Tibial nerve (tissue), 4 donors: ENCODE data around the gene DLG5. TPM values are rescaled to one million over a fixed set of nuclear protein-coding genes. Genes with fewer than 3 reads are reported as not detected.

ENCODE experiments used
- DNase-seq, 2 donors: peaks; one replicate each; pipeline ENCODE4 v3.0.0-alpha.2; 2019; ENCODE audit warnings: low spot score in 2 of 2
- H3K27ac ChIP-seq, 4 donors: fragments of 200-600 bp; sonication (generic) in 3 of 4; one replicate each; pipeline ENCODE4 v1.5.1; 2017 to 2019; ENCODE audit warnings: mild to moderate bottlenecking in 1 of 4
- H3K27me3 ChIP-seq, 2 donors: fragments of 200-600 bp; sonication (generic) in 1 of 2; one replicate each; pipeline versions ENCODE4 v1.5.1 to v1.6.0; 2017 to 2019
- H3K36me3 ChIP-seq, 3 donors: fragments of 200-600 bp; sonication (generic); one replicate each; pipeline ENCODE4 v1.5.1; 2018 to 2019
- H3K4me1 ChIP-seq, 4 donors: fragments of 200-600 bp; sonication (generic) in 3 of 4; one replicate each; pipeline ENCODE4 v1.5.1; 2017 to 2019
- H3K4me3 ChIP-seq, 4 donors: fragments of 200-600 bp; sonication (generic) in 3 of 4; one replicate each; pipeline ENCODE4 v1.5.1; 2017 to 2019; ENCODE audit warnings: mild to moderate bottlenecking in 1 of 4, moderate library complexity in 1 of 4
- H3K9me3 ChIP-seq, 4 donors: fragments of 200-600 bp; sonication (generic) in 3 of 4; one replicate each; pipeline ENCODE4 v1.5.1; 2017 to 2019
- EP300 ChIP-seq, 2 donors: sonication (generic); formaldehyde crosslinking; IDR thresholded peaks; one replicate each; pipeline ENCODE4 v1.6.1; 2017; ENCODE audit warnings: antibody characterized with exemption in 2 of 2, mild to moderate bottlenecking in 1 of 2
- POLR2A ChIP-seq, 2 donors: fragments of 450-650 bp; IDR thresholded peaks; one replicate each; pipeline ENCODE4 v1.6.1; 2017; ENCODE audit warnings: antibody characterized with exemption in 2 of 2, mild to moderate bottlenecking in 2 of 2, moderate library complexity in 2 of 2
- WGBS, 2 donors: methylation state at CpG; one replicate each; pipeline ENCODE4 v1.1.5; 2018; 5-methylcytosine and 5-hydroxymethylcytosine counted together
- total RNA-seq, 4 donors: library from RNA; depleted of rRNA; stranded (reverse); fragments of >200 nt; gene quantifications; one replicate each; pipeline ENCODE4 v1.1.0, GENCODE V29; 2016
- TF ChIP-seq, protein P1 (sequence below), 5 experiments: fragments of 200-600 bp in 3 of 5; fragments of 450-650 bp in 2 of 5; sonication (generic) in 3 of 5; IDR thresholded peaks; one replicate each; pipeline ENCODE4 v1.5.1; 2016 to 2019; ENCODE audit warnings: antibody characterized with exemption in 5 of 5, mild to moderate bottlenecking in 3 of 5, moderate library complexity in 2 of 5

The DLG5 gene
- total RNA-seq, 4 donors from 2014 or later = 33.0 to 47.7 (median 40.8) TPM

DNA sequence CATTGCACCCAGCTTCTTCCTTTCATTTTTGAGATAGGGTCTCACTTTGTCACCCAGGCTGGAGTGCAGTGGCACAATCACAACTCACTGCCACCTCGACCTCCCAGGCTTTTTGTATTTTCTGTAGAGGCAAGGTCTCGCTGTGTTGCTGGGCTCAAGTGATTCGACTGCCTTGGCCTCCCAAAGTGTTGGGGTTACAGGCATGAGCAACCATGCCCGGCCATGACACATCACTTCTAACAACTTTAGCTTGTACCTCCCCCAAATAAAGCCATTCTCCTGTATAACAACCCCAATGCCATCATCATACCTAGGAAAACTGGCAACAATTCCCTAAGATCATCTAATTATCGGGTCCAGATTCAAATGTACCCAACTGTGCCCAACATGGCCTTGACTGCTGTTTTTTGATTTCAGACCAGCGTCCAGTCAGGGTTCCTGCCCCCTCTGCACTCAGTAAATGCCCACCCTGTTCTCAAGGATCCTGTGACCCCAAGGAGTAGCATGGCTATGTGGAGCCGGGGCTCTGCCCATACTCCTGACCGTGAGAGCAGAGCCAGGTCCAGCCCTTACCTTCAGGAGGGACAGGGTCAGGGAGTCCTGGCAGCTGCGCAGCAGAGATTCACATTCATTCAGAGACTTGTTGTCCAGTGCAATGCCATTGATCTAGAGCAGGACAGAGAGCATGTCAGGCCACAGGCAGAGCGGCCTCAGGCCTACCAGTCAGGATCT is 102.6 kb downstream of the DLG5 start:
- H3K27ac ChIP-seq = no peak overlapping the region
- no peaks in the 10 kb centered on the region for H3K27me3 ChIP-seq
- 89 to 93% methylated on average over 10 of the region's 10 CpGs for WGBS, 2 donors
- DNase-seq = no peak
- no peaks in the 10 kb centered on the region for H3K4me1 ChIP-seq
- H3K36me3 ChIP-seq = peaks cover 0 to 93% (median 3%) of the 10 kb centered on the region in 3 donors
- no peak overlapping the region for H3K4me3 ChIP-seq
- TF ChIP-seq, protein P1, sequence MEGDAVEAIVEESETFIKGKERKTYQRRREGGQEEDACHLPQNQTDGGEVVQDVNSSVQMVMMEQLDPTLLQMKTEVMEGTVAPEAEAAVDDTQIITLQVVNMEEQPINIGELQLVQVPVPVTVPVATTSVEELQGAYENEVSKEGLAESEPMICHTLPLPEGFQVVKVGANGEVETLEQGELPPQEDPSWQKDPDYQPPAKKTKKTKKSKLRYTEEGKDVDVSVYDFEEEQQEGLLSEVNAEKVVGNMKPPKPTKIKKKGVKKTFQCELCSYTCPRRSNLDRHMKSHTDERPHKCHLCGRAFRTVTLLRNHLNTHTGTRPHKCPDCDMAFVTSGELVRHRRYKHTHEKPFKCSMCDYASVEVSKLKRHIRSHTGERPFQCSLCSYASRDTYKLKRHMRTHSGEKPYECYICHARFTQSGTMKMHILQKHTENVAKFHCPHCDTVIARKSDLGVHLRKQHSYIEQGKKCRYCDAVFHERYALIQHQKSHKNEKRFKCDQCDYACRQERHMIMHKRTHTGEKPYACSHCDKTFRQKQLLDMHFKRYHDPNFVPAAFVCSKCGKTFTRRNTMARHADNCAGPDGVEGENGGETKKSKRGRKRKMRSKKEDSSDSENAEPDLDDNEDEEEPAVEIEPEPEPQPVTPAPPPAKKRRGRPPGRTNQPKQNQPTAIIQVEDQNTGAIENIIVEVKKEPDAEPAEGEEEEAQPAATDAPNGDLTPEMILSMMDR (IDR thresholded peaks at IDR 0.05) = no peak
- TF ChIP-seq EP300 (IDR thresholded peaks at IDR 0.05) = no peak
- TF ChIP-seq POLR2A (IDR thresholded peaks at IDR 0.05) = no peak
- H3K9me3 ChIP-seq = no peaks in the 10 kb centered on the region

DNA sequence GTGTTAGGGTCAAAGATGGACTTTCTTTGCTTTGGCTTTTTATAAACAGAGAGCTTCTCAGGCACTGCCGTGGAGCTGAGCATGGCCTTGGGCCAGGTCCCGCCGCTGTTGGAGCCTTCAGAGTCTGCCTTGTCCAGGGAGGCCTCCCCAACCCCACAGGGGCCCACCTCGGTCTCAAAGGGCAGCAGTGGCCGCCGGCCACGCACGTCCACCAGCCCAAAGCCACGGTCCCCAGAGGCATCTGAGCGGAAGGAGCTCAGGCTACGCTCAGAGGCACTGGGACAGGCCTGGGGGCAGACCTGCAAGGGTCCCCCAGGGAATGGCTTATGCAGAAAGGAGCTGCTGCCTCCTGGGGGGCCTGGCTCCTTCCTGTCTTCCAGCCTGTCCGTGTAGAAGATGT is 105.0 kb downstream of the DLG5 start:
- no peaks in the 10 kb centered on the region for H3K9me3 ChIP-seq
- H3K36me3 ChIP-seq = peaks cover 0 to 93% (median 12%) of the 10 kb centered on the region in 3 donors
- no peak overlapping the region for H3K27ac ChIP-seq
- H3K4me1 ChIP-seq = no peaks in the 10 kb centered on the region
- no peak for TF ChIP-seq EP300 (IDR thresholded peaks at IDR 0.05)
- TF ChIP-seq, protein P1 (IDR thresholded peaks at IDR 0.05) = no peak
- no peak for TF ChIP-seq POLR2A (IDR thresholded peaks at IDR 0.05)
- H3K27me3 ChIP-seq = no peaks in the 10 kb centered on the region
- 55 to 66% methylated on average over 9 to 12 of the region's 12 CpGs for WGBS, 2 donors
- no peak overlapping the region for H3K4me3 ChIP-seq
- no peak for DNase-seq

DNA sequence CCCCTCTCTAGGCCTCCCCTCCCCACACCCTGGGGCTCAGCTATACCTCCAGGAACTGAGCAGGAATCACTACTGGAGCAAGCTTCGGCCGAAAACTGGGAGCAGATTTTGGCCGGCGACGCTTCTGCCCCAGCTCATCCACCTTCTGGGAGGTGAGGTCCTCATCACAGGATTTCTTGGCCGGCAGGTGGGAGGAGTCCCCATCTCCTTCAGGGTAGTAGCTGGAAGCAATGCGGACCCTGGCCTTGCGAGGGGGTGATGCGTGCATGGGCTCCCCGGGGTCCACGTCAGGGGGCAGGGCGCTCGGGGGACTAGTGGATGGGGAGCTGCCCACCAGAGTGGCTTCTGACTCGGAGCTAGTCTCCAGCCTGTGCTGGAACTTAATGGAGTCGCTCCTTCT is 105.5 kb downstream of the DLG5 start:
- Histone ChIP-seq H3K36me3 (peaks cover 0 to 93% (median 12%) of the 10 kb centered on the region in 3 donors), H3K4me3 (no peak overlapping the region), H3K27ac (no peak overlapping the region), H3K27me3 (no peaks in the 10 kb centered on the region), H3K4me1 (no peaks in the 10 kb centered on the region), H3K9me3 (no peaks in the 10 kb centered on the region)
- 95 to 96% methylated on average over 11 to 15 of the region's 15 CpGs for WGBS, 2 donors
- TF ChIP-seq, protein P1 (IDR thresholded peaks at IDR 0.05) = no peak
- no peak for TF ChIP-seq EP300 (IDR thresholded peaks at IDR 0.05)
- TF ChIP-seq POLR2A (IDR thresholded peaks at IDR 0.05) = no peak
- no peak for DNase-seq

DNA sequence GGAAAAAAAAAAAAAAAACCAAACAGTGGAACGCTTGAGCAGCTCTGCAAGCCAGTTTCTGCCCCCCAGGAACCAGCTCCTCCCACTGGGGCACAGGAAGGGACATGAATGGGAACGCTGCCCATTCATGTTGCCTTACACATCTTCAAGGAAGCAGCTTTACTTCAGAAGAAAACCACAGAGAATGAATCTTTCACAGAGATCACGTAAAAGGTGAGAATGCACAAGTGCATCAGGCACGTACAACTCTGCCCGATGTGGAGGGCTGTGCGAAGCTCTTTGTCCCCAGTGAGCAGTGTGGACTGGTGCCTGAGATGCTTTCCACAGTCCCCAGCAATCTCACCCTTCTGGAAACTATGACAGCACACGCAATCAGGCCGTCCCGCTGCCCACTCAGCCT is 106.2 kb downstream of the DLG5 start:
- peaks cover 0 to 96% (median 12%) of the 10 kb centered on the region in 3 donors for H3K36me3 ChIP-seq
- H3K27ac ChIP-seq = no peak overlapping the region
- H3K27me3 ChIP-seq = no peaks in the 10 kb centered on the region

More for the DNA sequence above, 106.2 kb downstream of the DLG5 start:
- H3K4me3 ChIP-seq = no peak overlapping the region
- 85 to 87% methylated on average over 9 of the region's 9 CpGs for WGBS, 2 donors
- no peaks in the 10 kb centered on the region for H3K9me3 ChIP-seq
- H3K4me1 ChIP-seq = no peaks in the 10 kb centered on the region
- DNase-seq = no peak
- TF ChIP-seq, protein P1 (IDR thresholded peaks at IDR 0.05) = no peak
- TF ChIP-seq POLR2A (IDR thresholded peaks at IDR 0.05) = no peak
- no peak for TF ChIP-seq EP300 (IDR thresholded peaks at IDR 0.05)
